GM12801 (cell line): ENCODE data around the gene CRB3.

Experiments
- CTCF ChIP-seq: IDR thresholded peaks from one replicate; pipeline ENCODE4 v1.5.1; 2011; ENCODE audit warnings: control low read depth; ENCODE audit not compliant: insufficient read length; ENCODE audit errors: extremely low read depth

CRB3 gene

DNA sequence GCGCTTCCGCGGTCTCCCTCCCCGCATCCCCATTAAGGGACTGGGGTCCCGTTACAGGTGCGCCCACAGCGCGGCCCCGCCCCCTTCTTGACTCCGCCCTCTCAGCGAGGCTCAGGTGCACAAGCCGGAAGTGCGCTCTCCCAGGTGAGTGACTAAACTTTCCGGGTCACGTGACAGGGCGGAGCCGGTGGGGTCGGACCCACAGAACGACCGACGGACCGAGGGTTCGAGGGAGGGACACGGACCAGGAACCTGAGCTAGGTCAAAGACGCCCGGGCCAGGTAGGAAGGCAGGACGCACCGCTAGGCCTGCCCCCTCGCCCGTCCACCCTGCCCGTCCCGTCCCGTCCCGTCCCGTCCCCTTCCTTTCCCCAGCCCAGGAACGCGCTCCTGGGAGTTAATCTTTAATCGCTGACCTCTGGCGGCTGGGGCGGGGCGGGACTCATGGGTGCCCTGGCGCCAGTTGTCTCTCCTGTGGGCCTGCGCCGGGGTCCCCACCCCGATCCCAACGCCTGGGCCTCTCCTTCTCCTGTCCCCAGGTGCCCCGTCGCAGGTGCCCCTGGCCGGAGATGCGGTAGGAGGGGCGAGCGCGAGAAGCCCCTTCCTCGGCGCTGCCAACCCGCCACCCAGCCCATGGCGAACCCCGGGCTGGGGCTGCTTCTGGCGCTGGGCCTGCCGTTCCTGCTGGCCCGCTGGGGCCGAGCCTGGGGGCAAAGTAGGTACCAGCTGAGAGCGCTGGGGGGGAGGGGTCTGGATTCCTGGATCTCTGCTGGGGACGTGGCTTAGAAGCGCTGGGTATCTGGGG is at the start of gene CRB3:
Gene CRB3, plus strand, starts transcription at position 202 of the 804 bp plus-strand sequence. Its CDS starts 431 bp downstream, at position 633.
- no peak for TF ChIP-seq CTCF

- TF ChIP-seq CTCF: no peak
Observed at GRCh38 chr19:6414793-6415590, 49.1 kb upstream of the CRB3 start.

GRCh38 chr19:6415591-6416190 is 48.4 kb upstream of the CRB3 start:
- TF ChIP-seq CTCF: no peak

- no peak for TF ChIP-seq CTCF
Observed at GRCh38 chr19:6416658-6417405, 47.2 kb upstream of the CRB3 start.

DNA sequence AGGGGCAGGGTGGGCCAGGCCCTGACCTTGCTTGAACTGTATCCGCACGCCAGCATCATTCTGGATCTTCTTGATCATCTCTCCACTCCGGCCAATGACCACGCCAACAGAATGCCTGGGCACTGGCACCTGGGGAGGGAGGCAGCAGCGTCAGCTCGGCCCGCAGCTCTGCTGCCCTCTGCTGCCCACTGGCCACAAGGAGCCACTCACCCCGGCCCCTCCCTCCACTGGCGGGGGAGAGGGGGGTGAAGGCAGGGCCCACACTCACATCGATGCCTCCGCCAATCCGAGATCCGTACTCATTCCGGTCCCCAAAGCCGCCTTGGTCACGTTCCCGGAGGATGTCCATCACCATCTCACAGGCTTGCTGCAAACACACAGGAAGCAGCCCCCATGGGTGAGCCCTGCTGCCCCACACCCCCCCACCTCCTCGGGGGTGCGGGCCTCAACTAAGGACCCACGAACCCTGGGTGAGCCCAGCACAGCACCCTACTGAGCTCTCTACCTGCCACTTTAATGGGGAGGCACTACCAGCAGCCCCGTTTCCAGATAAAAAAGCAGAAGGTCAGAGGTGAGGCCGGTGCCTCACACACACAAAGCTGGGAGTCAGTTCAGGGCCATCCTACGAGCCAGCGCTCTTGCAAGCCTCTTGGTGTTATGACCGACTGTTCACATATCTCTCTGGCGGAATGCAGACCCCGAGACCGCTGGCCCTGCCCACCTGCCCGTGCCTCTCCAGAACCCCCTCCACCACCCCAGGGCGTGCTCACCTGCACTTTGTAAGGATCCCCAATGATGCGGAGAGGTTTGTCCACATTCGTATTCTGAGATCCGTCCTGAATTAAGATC is 46.1 kb upstream of the CRB3 start:
- TF ChIP-seq CTCF: no peak

DNA sequence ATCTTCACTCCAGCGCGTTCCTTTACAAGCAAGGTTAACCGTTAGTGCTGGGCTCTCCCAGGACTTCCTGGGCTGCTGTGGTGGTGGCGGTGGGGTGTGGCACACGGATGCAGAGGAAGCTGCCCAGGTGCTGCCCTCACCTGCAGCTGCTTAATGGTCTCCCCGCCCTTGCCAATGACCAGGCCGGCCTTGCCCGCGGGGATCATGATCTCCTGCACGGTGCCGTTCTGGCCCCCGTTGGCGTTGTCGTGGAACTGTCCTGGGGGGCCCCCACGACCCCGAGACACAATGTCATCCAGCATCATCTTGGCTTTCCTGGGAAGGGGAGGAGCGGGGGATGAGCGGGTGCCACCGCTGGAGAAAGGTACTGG is 45.5 kb upstream of the CRB3 start:
- no peak for TF ChIP-seq CTCF
